Right ventricle myocardium inferior (tissue), 1 donor: Measurements from ENCODE around the gene HLA-A. TPM values are rescaled to one million over a fixed set of nuclear protein-coding genes. Genes with fewer than 3 reads are reported as not detected.
"Not testable (repeated sequence)": the region's sequence is repeated elsewhere in the genome, so short reads cannot be mapped to it uniquely, and the experiment has no call there.

Experiments used
- ATAC-seq: fragments of 200-7000 bp; cut with Tn5 transposase; one replicate; pipeline ENCODE4 v1.9.1; 2020; ENCODE audit warnings: mild to moderate bottlenecking, moderate library complexity
- DNase-seq: peaks from one replicate; pipeline ENCODE4 v3.0.0; 2021; ENCODE audit errors: missing footprints
- intact Hi-C: fragments of 100-400 bp; cut with DNase I; formaldehyde crosslinking; loops from one replicate; pipeline ENCODE4 v1.11.0; 2022
- total RNA-seq: library from RNA; stranded (reverse); fragmentation: NEBNext Ultra II Directional; extraction: Animal tissue kit (Norgen Biotek cat#: 25700); gene quantifications from one replicate; pipeline ENCODE4 v1.2.1, GENCODE V29; 2021
- donor health status: DM: no; HTN: yes; CAD: no; lungs with severe emphysema.

The HLA-A gene
- total RNA-seq, 1 donor from 2014 or later, result 249 TPM

- ATAC-seq, result no peak
- intact Hi-C loops, result loop anchor here (2.0 to 5.0 kb wide), 3 partner anchors 15 to 49 kb away; partner anchors contain the start of gene HLA-A
- DNase-seq, result no peak
Observed at GRCh38 chr6:29927841-29928388, 14.4 kb upstream of the HLA-A start.

- ATAC-seq, intact Hi-C loops, DNase-seq: not testable (repeated sequence)
Observed at GRCh38 chr6:29930047-29930446, 12.3 kb upstream of the HLA-A start.

- ATAC-seq (no peak), DNase-seq (no peak)
- intact Hi-C loops, result no loop called here
Observed at GRCh38 chr6:29933955-29934354, 8.4 kb upstream of the HLA-A start.

- DNase-seq (no peak), ATAC-seq (no peak)
- intact Hi-C loops, result no loop called here
Observed at GRCh38 chr6:29935273-29935955, 6.9 kb upstream of the HLA-A start.

GRCh38 chr6:29938746-29939508 lies 3.4 kb upstream of the HLA-A start:
- ATAC-seq, result no peak
- no peak for DNase-seq
- intact Hi-C loops, result no loop called here

GRCh38 chr6:29941016-29941415 lies 1.3 kb upstream of the HLA-A start:
- intact Hi-C loops, result loop anchor here (5.0 kb wide), 1 partner anchor 36 kb away; no protein-coding TSS in a partner anchor
- DNase-seq, result no peak
- ATAC-seq, result no peak

GRCh38 chr6:29941471-29941870 lies 861 bp upstream of the HLA-A start:
- intact Hi-C loops, result loop anchor here (5.0 kb wide), 1 partner anchor 36 kb away; no protein-coding TSS in a partner anchor
- no peak for ATAC-seq
- DNase-seq, result no peak

GRCh38 chr6:29941916-29942274 lies 437 bp upstream of the HLA-A start:
- intact Hi-C loops, result loop anchor here (2.0 to 5.0 kb wide), 2 partner anchors 15 to 35 kb away; no protein-coding TSS in a partner anchor
- peak; percentile 32 for ATAC-seq
- DNase-seq, result peak; percentile 56

GRCh38 chr6:29943053-29943966 lies 978 bp downstream of the HLA-A start:
- intact Hi-C loops, result loop anchor here (2.0 to 5.0 kb wide), 2 partner anchors 17 to 34 kb away; no protein-coding TSS in a partner anchor
- DNase-seq, result peak; percentile 60
- ATAC-seq, result no peak

GRCh38 chr6:29945281-29945820 lies 3.0 kb downstream of the HLA-A start:
- intact Hi-C loops, result no loop called here
- DNase-seq, result no peak

GRCh38 chr6:29946223-29947076 lies 4.1 kb downstream of the HLA-A start:
- DNase-seq, result no peak

More at GRCh38 chr6:29945281-29945820, 3.0 kb downstream of the HLA-A start:
- ATAC-seq, result no peak

GRCh38 chr6:29947077-29947980 lies 5.0 kb downstream of the HLA-A start:
- intact Hi-C loops, result no loop called here
- DNase-seq, result no peak
- ATAC-seq, result no peak

More at GRCh38 chr6:29946223-29947076, 4.1 kb downstream of the HLA-A start:
- ATAC-seq, result no peak
- intact Hi-C loops, result no loop called here

- ATAC-seq (no peak), DNase-seq (no peak)
- intact Hi-C loops, result no loop called here
Observed at GRCh38 chr6:29948277-29948676, 5.9 kb downstream of the HLA-A start.

GRCh38 chr6:29949934-29950333 lies 7.6 kb downstream of the HLA-A start:
- DNase-seq (no peak), ATAC-seq (no peak)
- intact Hi-C loops, result no loop called here

GRCh38 chr6:29951882-29952281 lies 9.6 kb downstream of the HLA-A start:
- no peak for DNase-seq
- intact Hi-C loops, result no loop called here
- no peak for ATAC-seq

- DNase-seq, result no peak
- ATAC-seq, result peak; percentile 71
- intact Hi-C loops, result no loop called here
Observed at GRCh38 chr6:29953001-29953441, 10.7 kb downstream of the HLA-A start.
